ENCODE measurements around the gene MYPN. TPM values are rescaled to one million over a fixed set of nuclear protein-coding genes. Genes with fewer than 3 reads are reported as not detected.

The MYPN gene
- polyA plus RNA-seq, 2 of the 4 experiments (the other 2 are of a cell fraction): 1.5 to 2.1 TPM

GRCh38 chr10:68145705-68146104, 36.4 kb downstream of the MYPN start:
- peak overlapping the region in 1 of 2 experiments; percentile 46; a peak in 1 of 6 replicates for H3K27ac ChIP-seq
- WGBS (ENCODE audit: missing lambda C conversion rate): 70% methylated on average over 3 of the region's 3 CpGs
- no peak overlapping the region for H3K4me2 ChIP-seq
- DNase-seq (ENCODE audit: low read depth in 1 of 2, low spot score in 1 of 2): no peak
- ChIA-PET POLR2A (no interaction called here), CTCF (interaction anchor here (0.9 to 2.0 kb wide), 2 partner anchors 10 to 47 kb away, joined by 3 to 7 read pairs; no protein-coding TSS in a partner anchor)
- H3K4me3 ChIP-seq: no peak overlapping the region
- ATAC-seq: no peak
- TF ChIP-seq E2F6 (IDR thresholded peaks at IDR 0.05; ENCODE audit: borderline replicate concordance, low read depth) (no peak), JUN (IDR thresholded peaks at IDR 0.05) (no peak), ZC3H11A (IDR thresholded peaks at IDR 0.05) (no peak), ESRRA (IDR thresholded peaks at IDR 0.05; ENCODE audit: borderline replicate concordance, low read length) (no peak), SMC3 (IDR thresholded peaks at IDR 0.05) (no peak), SREBF2 (IDR thresholded peaks at IDR 0.05) (no peak), ZFP36 (IDR thresholded peaks at IDR 0.05; ENCODE audit: borderline replicate concordance, partially characterized antibody) (no peak), BHLHE40 (IDR thresholded peaks at IDR 0.05; ENCODE audit: low read depth, low read length) (no peak)
- no peaks in the 10 kb centered on the region for H3K9me3 ChIP-seq
- no peaks in the 10 kb centered on the region for H3K4me1 ChIP-seq
- FAIRE-seq: no peak

- DNase-seq (ENCODE audit: low read depth in 1 of 2, low spot score in 1 of 2) (no peak), ATAC-seq (no peak), FAIRE-seq (no peak)
- WGBS (ENCODE audit: missing lambda C conversion rate): 91% methylated on average over 1 of the region's 1 CpG
- Histone ChIP-seq H3K4me3 (no peak overlapping the region), H3K27ac (peak overlapping the region in 1 of 2 experiments; percentile 46; a peak in 2 of 6 replicates), H3K4me2 (no peak overlapping the region), H3K4me1 (peaks cover under 1% of the 10 kb centered on the region; the same call in 1 of the 3 replicates), H3K9me3 (no peaks in the 10 kb centered on the region)
- TF ChIP-seq NR3C1 (IDR thresholded peaks at IDR 0.05) (no peak), HMGXB4 (CRISPR knock-in tag; IDR thresholded peaks at IDR 0.05; ENCODE audit: borderline replicate concordance) (no peak), JUNB (IDR thresholded peaks at IDR 0.05) (no peak), EHMT2 (IDR thresholded peaks at IDR 0.05; ENCODE audit: low read depth) (no peak), RAD21 (conservative IDR thresholded peaks at IDR 0.05 in 1 of 2, IDR thresholded peaks at IDR 0.05 in 1 of 2) (no peak), ZNF302 (CRISPR knock-in tag; IDR thresholded peaks at IDR 0.05) (no peak), RCOR1 (IDR thresholded peaks at IDR 0.05; ENCODE audit: low read depth, low read length) (no peak), NPAS2 (CRISPR knock-in tag; IDR thresholded peaks at IDR 0.05; ENCODE audit: borderline replicate concordance) (no peak), JUN (IDR thresholded peaks at IDR 0.05) (no peak), HOXB13 (CRISPR knock-in tag; IDR thresholded peaks at IDR 0.05; ENCODE audit: low read depth) (no peak), HOXB5 (CRISPR knock-in tag; IDR thresholded peaks at IDR 0.05) (no peak), ATOH8 (CRISPR knock-in tag; IDR thresholded peaks at IDR 0.05; ENCODE audit: low read depth) (no peak), KDM1A (IDR thresholded peaks at IDR 0.05; ENCODE audit: low read depth) (no peak), MAX (IDR thresholded peaks at IDR 0.05) (no peak)
- ChIA-PET CTCF (interaction anchor here (0.9 to 2.0 kb wide), 2 partner anchors 10 to 48 kb away, joined by 3 to 7 read pairs; no protein-coding TSS in a partner anchor), POLR2A (no interaction called here)
These were observed 36.8 kb downstream of the MYPN start for GRCh38 chr10:68146133-68146532.

GRCh38 chr10:68151453-68151852, 42.2 kb downstream of the MYPN start:
- TF ChIP-seq CHD2 (IDR thresholded peaks at IDR 0.05; ENCODE audit: low read length, partially characterized antibody): no peak
- no peak for TF ChIP-seq MAFK (IDR thresholded peaks at IDR 0.05; ENCODE audit: partially characterized antibody)
- TF ChIP-seq ZC3H11A (IDR thresholded peaks at IDR 0.05): no peak
- no peak for TF ChIP-seq ESRRA (IDR thresholded peaks at IDR 0.05; ENCODE audit: borderline replicate concordance, low read length)
- TF ChIP-seq CEBPB (IDR thresholded peaks at IDR 0.05): no peak
- TF ChIP-seq CTCF (IDR thresholded peaks at IDR 0.05): no peak
- TF ChIP-seq RAD21 (conservative IDR thresholded peaks at IDR 0.05 in 1 of 2, IDR thresholded peaks at IDR 0.05 in 1 of 2): no peak
- no peak for TF ChIP-seq EP300 (IDR thresholded peaks at IDR 0.05)
- TF ChIP-seq PBX3 (IDR thresholded peaks at IDR 0.05): no peak
- TF ChIP-seq RNF2 (IDR thresholded peaks at IDR 0.05; ENCODE audit: borderline replicate concordance, low read depth): no peak
- TF ChIP-seq HOXB13 (CRISPR knock-in tag; IDR thresholded peaks at IDR 0.05; ENCODE audit: low read depth): no peak
- ChIA-PET CTCF (interaction anchor here (0.7 to 10.2 kb wide), 7 partner anchors 12 to 296 kb away, joined by 3 to 241 read pairs (median 5); no protein-coding TSS in a partner anchor), POLR2A (no interaction called here)
- Histone ChIP-seq H3K4me1 (peaks cover 50% of the 10 kb centered on the region), H3K4me2 (no peak overlapping the region; the same call in 2 of the 3 replicates), H3K9me3 (no peaks in the 10 kb centered on the region), H3K27ac (peak overlapping the region; percentile 86 to 92), H3K4me3 (no peak overlapping the region)
- WGBS (ENCODE audit: missing lambda C conversion rate): 67% methylated on average over 1 of the region's 1 CpG
- no peak for FAIRE-seq
- ATAC-seq: no peak
- no peak for DNase-seq (ENCODE audit: low read depth in 1 of 2, low spot score in 1 of 2)
